Transverse colon (tissue), 4 donors: Measurements from ENCODE around the gene HES4.

Source experiments
- CTCF ChIP-seq, 5 experiments: fragments of 200-600 bp in 3 of 5; fragments of 450-650 bp in 2 of 5; sonication (generic) in 3 of 5; IDR thresholded peaks; 1 replicate in 2 of 5; 2 replicates in 3 of 5; pipeline ENCODE4 v1.5.1; 2016 to 2017; ENCODE audit warnings: antibody characterized with exemption in 5 of 5, inconsistent platforms in 3 of 5, mild to moderate bottlenecking in 2 of 5, moderate library complexity in 1 of 5
- EP300 ChIP-seq: sonication (generic); formaldehyde crosslinking; IDR thresholded peaks from one replicate; pipeline ENCODE4 v1.6.1; 2017; ENCODE audit warnings: antibody characterized with exemption, low read depth
- POLR2A ChIP-seq: fragments of 450-650 bp; IDR thresholded peaks from one replicate; pipeline ENCODE4 v1.6.1; 2016; ENCODE audit warnings: antibody characterized with exemption, mild to moderate bottlenecking, moderate library complexity
- POLR2AphosphoS5 ChIP-seq, 3 donors: sonication (generic); formaldehyde crosslinking; IDR thresholded peaks; one replicate each; pipeline ENCODE4 v1.6.1; 2016; ENCODE audit warnings: antibody characterized with exemption in 3 of 3

GRCh38 chr1:1000357-1001056, 610 bp upstream of the HES4 start:
- peak in 1 of 5 experiments; percentile 22 for TF ChIP-seq CTCF (IDR thresholded peaks at IDR 0.05)
- TF ChIP-seq POLR2A: peak; percentile 11
- TF ChIP-seq POLR2AphosphoS5 (IDR thresholded peaks at IDR 0.05): peak; percentile 57 to 83 (median 73)
- peak; percentile 94 for TF ChIP-seq EP300
